Fibroblast of the aortic adventitia (primary cell): ENCODE results near the gene CSNK1A1. TPM values are rescaled to one million over a fixed set of nuclear protein-coding genes. Genes with fewer than 3 reads are reported as not detected.
"Not testable (repeated sequence)": the region's sequence is repeated elsewhere in the genome, so short reads cannot be mapped to it uniquely, and the experiment has no call there.

Source experiments
- DNase-seq: peaks from one replicate; pipeline ENCODE4 v3.0.0-alpha.2; 2010; ENCODE audit warnings: low read depth
- H3K4me3 ChIP-seq: 2 replicates; pipeline ENCODE4 v1.5.1; 2011; ENCODE audit warnings: low read depth, mild to moderate bottlenecking, control low read depth, low read length, moderate library complexity
- total RNA-seq: library from RNA; depleted of rRNA; stranded (reverse); fragments of >200 nt; gene quantifications from 2 replicates; pipeline ENCODE4 v1.2.3, GENCODE V29; 2012; ENCODE audit warnings: low replicate concordance
- TF ChIP-seq, protein P1 (sequence below): IDR thresholded peaks from 2 replicates; pipeline ENCODE4 v1.5.1; 2011; ENCODE audit warnings: mild to moderate bottlenecking, low read length, control low read depth, inconsistent platforms; ENCODE audit not compliant: insufficient read depth

The CSNK1A1 gene
- total RNA-seq, 1 donor = 394 TPM

DNA sequence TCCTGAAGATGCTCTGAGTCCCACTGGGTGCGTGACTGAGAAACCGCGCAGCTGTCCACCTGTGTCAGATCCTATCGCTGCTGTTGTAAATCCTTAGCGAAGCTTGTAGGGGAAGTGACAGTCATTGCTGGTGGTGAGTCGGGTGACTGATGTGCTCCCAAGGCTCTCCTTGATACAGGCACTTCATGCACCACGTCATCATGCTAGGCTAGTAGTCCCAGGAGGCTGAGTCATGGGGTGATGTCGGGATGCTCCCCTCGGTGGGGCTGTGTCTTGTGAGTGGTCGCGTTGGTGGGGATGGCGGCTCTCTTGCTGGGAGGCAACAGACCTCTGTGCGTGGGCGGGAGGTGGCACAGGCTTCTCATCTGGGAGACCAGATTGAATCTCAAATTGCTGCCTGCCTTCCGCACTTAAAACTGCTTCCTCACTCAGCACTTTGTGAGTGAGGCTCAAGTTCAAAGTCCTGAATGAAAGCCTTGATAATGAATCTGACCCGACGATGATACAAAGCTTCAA is 84.7 kb downstream of the CSNK1A1 start:
- TF ChIP-seq, protein P1, sequence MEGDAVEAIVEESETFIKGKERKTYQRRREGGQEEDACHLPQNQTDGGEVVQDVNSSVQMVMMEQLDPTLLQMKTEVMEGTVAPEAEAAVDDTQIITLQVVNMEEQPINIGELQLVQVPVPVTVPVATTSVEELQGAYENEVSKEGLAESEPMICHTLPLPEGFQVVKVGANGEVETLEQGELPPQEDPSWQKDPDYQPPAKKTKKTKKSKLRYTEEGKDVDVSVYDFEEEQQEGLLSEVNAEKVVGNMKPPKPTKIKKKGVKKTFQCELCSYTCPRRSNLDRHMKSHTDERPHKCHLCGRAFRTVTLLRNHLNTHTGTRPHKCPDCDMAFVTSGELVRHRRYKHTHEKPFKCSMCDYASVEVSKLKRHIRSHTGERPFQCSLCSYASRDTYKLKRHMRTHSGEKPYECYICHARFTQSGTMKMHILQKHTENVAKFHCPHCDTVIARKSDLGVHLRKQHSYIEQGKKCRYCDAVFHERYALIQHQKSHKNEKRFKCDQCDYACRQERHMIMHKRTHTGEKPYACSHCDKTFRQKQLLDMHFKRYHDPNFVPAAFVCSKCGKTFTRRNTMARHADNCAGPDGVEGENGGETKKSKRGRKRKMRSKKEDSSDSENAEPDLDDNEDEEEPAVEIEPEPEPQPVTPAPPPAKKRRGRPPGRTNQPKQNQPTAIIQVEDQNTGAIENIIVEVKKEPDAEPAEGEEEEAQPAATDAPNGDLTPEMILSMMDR = no peak
- H3K4me3 ChIP-seq = no peak overlapping the region
- DNase-seq = no peak

GRCh38 chr5:149464796-149465489 is 86.3 kb downstream of the CSNK1A1 start:
- TF ChIP-seq, protein P1 = no peak
- H3K4me3 ChIP-seq = no peak overlapping the region
- DNase-seq = peak; percentile 75

DNA sequence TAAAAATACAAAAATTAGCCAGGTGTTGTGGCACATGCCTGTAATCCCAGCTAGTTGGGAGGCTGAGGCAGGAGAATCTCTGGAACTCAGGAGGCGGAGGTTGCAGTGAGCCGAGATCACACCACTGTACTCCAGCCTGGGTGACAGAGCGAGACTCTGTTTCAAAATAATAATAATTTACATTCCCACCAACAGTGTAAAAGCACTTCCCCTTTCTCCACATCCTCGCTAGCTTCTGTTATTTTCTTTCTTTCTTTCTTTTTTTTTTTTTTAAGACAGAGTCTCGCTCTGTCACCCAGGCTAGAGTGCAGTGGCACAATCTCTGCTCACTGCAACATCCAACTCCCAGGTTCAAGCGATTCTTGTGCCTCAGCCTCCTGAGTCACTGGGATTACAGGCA is 89.3 kb downstream of the CSNK1A1 start:
- not testable (repeated sequence) for H3K4me3 ChIP-seq, DNase-seq

- TF ChIP-seq, protein P1 = no peak
- no peak overlapping the region for H3K4me3 ChIP-seq
- no peak for DNase-seq
These were observed 91.3 kb downstream of the CSNK1A1 start for GRCh38 chr5:149459891-149460290.

DNA sequence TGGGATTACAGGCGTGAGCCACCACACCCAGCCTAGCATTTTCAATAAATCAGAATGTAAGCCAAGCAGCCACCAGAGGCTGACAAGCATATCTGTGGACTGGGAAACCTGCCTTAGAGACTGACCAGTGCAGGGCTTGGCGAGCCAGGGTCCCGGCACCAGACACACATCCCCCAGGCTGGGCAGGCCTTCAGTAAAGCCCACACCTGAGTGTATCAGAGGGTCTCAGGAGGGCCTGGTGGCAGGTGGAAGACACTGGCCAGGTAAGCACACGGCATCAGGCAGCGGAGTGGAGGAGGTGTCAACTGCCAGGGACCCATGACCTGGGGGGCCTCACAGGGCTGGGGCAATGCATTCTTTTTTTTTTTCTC is 93.9 kb downstream of the CSNK1A1 start:
- H3K4me3 ChIP-seq = no peak overlapping the region
- TF ChIP-seq, protein P1 = no peak

DNA sequence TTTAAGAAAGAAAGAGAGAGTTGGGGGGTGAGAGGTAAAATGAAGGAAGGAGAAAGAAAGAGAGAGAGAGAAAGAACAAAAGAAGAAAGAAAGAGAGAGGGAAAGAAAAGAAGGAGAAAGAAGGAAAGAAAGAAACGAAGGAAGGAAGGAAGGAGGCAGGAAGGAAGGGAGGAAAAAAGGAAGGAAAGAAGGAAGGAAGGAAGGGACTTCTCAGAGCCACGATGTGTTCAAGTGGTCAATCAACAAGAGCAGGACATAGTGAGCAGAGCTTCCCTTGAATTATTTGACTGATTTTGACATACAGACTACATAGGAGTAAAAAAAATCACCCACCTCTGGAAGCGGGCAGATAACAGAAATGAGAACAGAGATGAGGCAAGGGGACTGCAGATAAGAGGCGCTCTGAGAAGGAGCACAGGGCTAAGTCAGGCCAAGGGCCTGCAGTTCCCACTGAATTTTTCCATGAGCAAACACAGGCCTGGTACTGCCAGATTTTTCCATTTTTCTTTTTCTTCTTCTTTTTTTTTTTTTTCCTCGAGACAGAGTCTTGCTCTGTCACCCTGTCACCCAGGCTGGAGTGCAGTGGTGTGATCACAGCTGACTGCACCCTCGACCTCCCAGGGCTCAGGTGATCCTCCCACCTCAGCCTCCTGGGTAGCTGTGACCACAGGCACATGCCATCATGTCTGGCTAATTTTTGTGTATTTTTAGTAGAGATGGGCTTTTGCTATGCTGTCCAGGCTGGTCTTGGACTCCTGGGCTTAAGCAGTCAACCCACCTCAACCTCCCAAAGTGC is 94.4 kb downstream of the CSNK1A1 start:
- peak; percentile 51 for DNase-seq
- TF ChIP-seq, protein P1 = no peak
- H3K4me3 ChIP-seq = no peak overlapping the region

More for the DNA sequence above, 93.9 kb downstream of the CSNK1A1 start:
- no peak for DNase-seq

- TF ChIP-seq, protein P1 = no peak
- H3K4me3 ChIP-seq = no peak overlapping the region
- DNase-seq = peak; percentile 87
These were observed 95.3 kb downstream of the CSNK1A1 start for GRCh38 chr5:149455889-149456409.
